ENCODE results near the gene CCDC188. TPM values are rescaled to one million over a fixed set of nuclear protein-coding genes. Genes with fewer than 3 reads are reported as not detected.

The CCDC188 gene
- polyA plus RNA-seq, 1 donor from 2014 or later: not detected

DNA sequence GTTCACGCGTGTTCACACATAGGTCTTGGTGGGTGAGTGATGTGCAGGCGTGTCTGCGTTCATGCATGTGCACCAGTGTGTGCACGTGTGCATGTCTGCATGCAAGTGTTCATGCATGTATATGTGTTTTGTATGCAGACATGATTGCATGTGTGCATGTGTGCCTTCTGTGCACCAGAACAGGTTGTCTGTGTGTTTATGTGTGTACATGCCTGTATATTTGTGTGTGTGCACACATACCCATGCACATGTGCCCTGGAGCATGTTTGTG is 14.3 kb downstream of the CCDC188 start:
- no peak overlapping the region for H3K9ac ChIP-seq (ENCODE audit: low read length)
- no peaks in the 10 kb centered on the region for H3K36me3 ChIP-seq (ENCODE audit: insufficient read depth, low read length)
- no peaks in the 10 kb centered on the region for H3K79me2 ChIP-seq (replicated peaks; ENCODE audit: insufficient read depth, low read length)
- H3K9me3 ChIP-seq (ENCODE audit: low read length): no peaks in the 10 kb centered on the region
- H3F3A ChIP-seq (ENCODE audit: insufficient read depth, low read length, poor library complexity, severe bottlenecking): no peaks in the 10 kb centered on the region
- TF ChIP-seq TAF1 (IDR thresholded peaks at IDR 0.05; ENCODE audit: low read depth) (no peak), RAD21 (conservative IDR thresholded peaks at IDR 0.05) (no peak), EP300 (conservative IDR thresholded peaks at IDR 0.05; ENCODE audit: poor library complexity, severe bottlenecking) (no peak), EZH2 (IDR thresholded peaks at IDR 0.05; ENCODE audit: borderline replicate concordance, insufficient read depth, low read length, poor library complexity, severe bottlenecking) (no peak), SMC3 (conservative IDR thresholded peaks at IDR 0.05; ENCODE audit: poor library complexity) (no peak), MXI1 (conservative IDR thresholded peaks at IDR 0.05; ENCODE audit: poor library complexity, severe bottlenecking) (no peak), POLR2AphosphoS5 (IDR thresholded peaks at IDR 0.05) (no peak)
- TF ChIP-seq, protein P1, sequence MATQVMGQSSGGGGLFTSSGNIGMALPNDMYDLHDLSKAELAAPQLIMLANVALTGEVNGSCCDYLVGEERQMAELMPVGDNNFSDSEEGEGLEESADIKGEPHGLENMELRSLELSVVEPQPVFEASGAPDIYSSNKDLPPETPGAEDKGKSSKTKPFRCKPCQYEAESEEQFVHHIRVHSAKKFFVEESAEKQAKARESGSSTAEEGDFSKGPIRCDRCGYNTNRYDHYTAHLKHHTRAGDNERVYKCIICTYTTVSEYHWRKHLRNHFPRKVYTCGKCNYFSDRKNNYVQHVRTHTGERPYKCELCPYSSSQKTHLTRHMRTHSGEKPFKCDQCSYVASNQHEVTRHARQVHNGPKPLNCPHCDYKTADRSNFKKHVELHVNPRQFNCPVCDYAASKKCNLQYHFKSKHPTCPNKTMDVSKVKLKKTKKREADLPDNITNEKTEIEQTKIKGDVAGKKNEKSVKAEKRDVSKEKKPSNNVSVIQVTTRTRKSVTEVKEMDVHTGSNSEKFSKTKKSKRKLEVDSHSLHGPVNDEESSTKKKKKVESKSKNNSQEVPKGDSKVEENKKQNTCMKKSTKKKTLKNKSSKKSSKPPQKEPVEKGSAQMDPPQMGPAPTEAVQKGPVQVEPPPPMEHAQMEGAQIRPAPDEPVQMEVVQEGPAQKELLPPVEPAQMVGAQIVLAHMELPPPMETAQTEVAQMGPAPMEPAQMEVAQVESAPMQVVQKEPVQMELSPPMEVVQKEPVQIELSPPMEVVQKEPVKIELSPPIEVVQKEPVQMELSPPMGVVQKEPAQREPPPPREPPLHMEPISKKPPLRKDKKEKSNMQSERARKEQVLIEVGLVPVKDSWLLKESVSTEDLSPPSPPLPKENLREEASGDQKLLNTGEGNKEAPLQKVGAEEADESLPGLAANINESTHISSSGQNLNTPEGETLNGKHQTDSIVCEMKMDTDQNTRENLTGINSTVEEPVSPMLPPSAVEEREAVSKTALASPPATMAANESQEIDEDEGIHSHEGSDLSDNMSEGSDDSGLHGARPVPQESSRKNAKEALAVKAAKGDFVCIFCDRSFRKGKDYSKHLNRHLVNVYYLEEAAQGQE (IDR thresholded peaks at IDR 0.05; ENCODE audit: borderline replicate concordance): no peak
- TF ChIP-seq, protein P2, sequence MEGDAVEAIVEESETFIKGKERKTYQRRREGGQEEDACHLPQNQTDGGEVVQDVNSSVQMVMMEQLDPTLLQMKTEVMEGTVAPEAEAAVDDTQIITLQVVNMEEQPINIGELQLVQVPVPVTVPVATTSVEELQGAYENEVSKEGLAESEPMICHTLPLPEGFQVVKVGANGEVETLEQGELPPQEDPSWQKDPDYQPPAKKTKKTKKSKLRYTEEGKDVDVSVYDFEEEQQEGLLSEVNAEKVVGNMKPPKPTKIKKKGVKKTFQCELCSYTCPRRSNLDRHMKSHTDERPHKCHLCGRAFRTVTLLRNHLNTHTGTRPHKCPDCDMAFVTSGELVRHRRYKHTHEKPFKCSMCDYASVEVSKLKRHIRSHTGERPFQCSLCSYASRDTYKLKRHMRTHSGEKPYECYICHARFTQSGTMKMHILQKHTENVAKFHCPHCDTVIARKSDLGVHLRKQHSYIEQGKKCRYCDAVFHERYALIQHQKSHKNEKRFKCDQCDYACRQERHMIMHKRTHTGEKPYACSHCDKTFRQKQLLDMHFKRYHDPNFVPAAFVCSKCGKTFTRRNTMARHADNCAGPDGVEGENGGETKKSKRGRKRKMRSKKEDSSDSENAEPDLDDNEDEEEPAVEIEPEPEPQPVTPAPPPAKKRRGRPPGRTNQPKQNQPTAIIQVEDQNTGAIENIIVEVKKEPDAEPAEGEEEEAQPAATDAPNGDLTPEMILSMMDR (IDR thresholded peaks at IDR 0.05; ENCODE audit: poor library complexity, severe bottlenecking): no peak
- no peak overlapping the region for H2AFZ ChIP-seq (ENCODE audit: low read depth, low read length)
- no peak overlapping the region for H3K4me3 ChIP-seq (ENCODE audit: low read length)
- H3K27ac ChIP-seq (ENCODE audit: low read length): no peak overlapping the region
- no peaks in the 10 kb centered on the region for H4K20me1 ChIP-seq (ENCODE audit: insufficient read depth)
- no peaks in the 10 kb centered on the region for H3K27me3 ChIP-seq (ENCODE audit: insufficient read depth, low read depth, low read length)
- H3K4me2 ChIP-seq (ENCODE audit: low read length): no peak overlapping the region
- no peaks in the 10 kb centered on the region for H3K9me2 ChIP-seq (ENCODE audit: insufficient read depth, low read length)

DNA sequence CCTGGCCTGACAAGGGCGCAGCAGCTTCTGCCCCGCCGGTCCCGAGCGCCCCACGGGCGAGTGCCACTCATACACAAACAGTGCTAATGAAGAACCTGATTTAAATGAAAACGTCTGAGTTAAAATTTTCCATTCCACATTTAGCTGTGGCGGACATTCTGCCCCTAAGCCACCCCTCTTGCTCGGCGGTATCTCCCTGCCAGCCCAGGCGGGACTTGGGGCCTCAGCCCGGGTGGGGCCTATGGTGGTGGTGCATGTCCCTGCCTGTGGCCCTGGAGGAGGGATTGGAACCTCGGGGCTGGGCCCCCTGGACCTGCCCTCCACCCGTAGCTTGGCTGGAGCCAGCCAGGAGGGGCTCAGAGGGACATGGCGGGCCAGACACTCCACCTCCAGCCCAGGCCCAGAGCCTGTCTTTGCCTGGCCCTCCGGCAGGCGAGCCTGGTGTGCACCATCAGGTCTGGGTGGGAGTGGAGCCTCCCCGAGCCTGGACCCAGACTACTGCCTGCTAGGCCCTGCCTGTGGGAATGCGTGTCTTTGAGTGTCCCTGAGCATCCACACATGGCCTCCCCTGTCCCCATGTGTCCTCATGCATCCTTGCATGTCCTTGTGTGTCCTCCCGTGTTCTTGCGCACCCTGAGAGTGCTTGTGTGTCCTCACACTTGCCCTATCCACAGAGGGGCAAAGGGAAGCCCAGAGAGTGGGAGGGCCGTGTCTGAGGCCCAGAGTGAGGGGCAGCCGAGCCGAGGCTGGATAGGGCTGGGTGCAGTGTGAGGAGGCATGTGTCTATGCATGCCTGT is 14.9 kb downstream of the CCDC188 start:
- Histone ChIP-seq H3K9me3 (ENCODE audit: low read length) (no peaks in the 10 kb centered on the region), H3K9me2 (ENCODE audit: insufficient read depth, low read length) (no peaks in the 10 kb centered on the region), H2AFZ (ENCODE audit: low read depth, low read length) (no peak overlapping the region), H3F3A (ENCODE audit: insufficient read depth, low read length, poor library complexity, severe bottlenecking) (no peaks in the 10 kb centered on the region), H3K36me3 (ENCODE audit: insufficient read depth, low read length) (no peaks in the 10 kb centered on the region), H3K9ac (ENCODE audit: low read length) (no peak overlapping the region), H3K4me3 (ENCODE audit: low read length) (no peak overlapping the region), H3K4me2 (ENCODE audit: low read length) (no peak overlapping the region), H4K20me1 (ENCODE audit: insufficient read depth) (no peaks in the 10 kb centered on the region), H3K79me2 (replicated peaks; ENCODE audit: insufficient read depth, low read length) (no peaks in the 10 kb centered on the region), H3K27me3 (ENCODE audit: insufficient read depth, low read depth, low read length) (no peaks in the 10 kb centered on the region), H3K27ac (ENCODE audit: low read length) (no peak overlapping the region)
- TF ChIP-seq RAD21 (conservative IDR thresholded peaks at IDR 0.05) (no peak), EP300 (conservative IDR thresholded peaks at IDR 0.05; ENCODE audit: poor library complexity, severe bottlenecking) (no peak), SMC3 (conservative IDR thresholded peaks at IDR 0.05; ENCODE audit: poor library complexity) (no peak), EZH2 (IDR thresholded peaks at IDR 0.05; ENCODE audit: borderline replicate concordance, insufficient read depth, low read length, poor library complexity, severe bottlenecking) (no peak), MXI1 (conservative IDR thresholded peaks at IDR 0.05; ENCODE audit: poor library complexity, severe bottlenecking) (no peak), POLR2AphosphoS5 (IDR thresholded peaks at IDR 0.05) (no peak), TAF1 (IDR thresholded peaks at IDR 0.05; ENCODE audit: low read depth) (no peak)
- TF ChIP-seq, protein P1 (IDR thresholded peaks at IDR 0.05; ENCODE audit: borderline replicate concordance): no peak
- TF ChIP-seq, protein P2 (IDR thresholded peaks at IDR 0.05; ENCODE audit: poor library complexity, severe bottlenecking): no peak

All from neural cell (in vitro differentiated cells).